Omental fat pad (tissue), 4 donors: ENCODE measurements around the gene PML. TPM values are rescaled to one million over a fixed set of nuclear protein-coding genes. Genes with fewer than 3 reads are reported as not detected.
"Not testable (repeated sequence)": the region's sequence is repeated elsewhere in the genome, so short reads cannot be mapped to it uniquely, and the experiment has no call there.

Experiments
- ATAC-seq: fragments of 150-250 bp; one replicate; pipeline ENCODE4 v1.9.1; 2016; ENCODE audit warnings: mild to moderate bottlenecking, moderate library complexity; ENCODE audit not compliant: low FRiP score
- DNase-seq: peaks from one replicate; pipeline ENCODE4 v3.0.0-alpha.2; 2019; ENCODE audit warnings: low spot score
- CTCF ChIP-seq, 3 donors: fragments of 450-650 bp; IDR thresholded peaks; one replicate each; pipeline ENCODE4 v1.5.1; 2016 to 2017; ENCODE audit warnings: antibody characterized with exemption in 3 of 3, mild to moderate bottlenecking in 3 of 3, moderate library complexity in 2 of 3
- total RNA-seq, 4 donors: library from RNA; depleted of rRNA; stranded (reverse); fragments of >200 nt; gene quantifications; one replicate each; pipeline ENCODE4 v1.1.0, GENCODE V29; 2016

The PML gene
- total RNA-seq, 4 donors from 2014 or later, result 39.3 to 172 (median 86.5) TPM

GRCh38 chr15:73965758-73966113 is 28.8 kb upstream of the PML start:
- DNase-seq (no peak), ATAC-seq (no peak)
- no peak for TF ChIP-seq CTCF (IDR thresholded peaks at IDR 0.05)

DNA sequence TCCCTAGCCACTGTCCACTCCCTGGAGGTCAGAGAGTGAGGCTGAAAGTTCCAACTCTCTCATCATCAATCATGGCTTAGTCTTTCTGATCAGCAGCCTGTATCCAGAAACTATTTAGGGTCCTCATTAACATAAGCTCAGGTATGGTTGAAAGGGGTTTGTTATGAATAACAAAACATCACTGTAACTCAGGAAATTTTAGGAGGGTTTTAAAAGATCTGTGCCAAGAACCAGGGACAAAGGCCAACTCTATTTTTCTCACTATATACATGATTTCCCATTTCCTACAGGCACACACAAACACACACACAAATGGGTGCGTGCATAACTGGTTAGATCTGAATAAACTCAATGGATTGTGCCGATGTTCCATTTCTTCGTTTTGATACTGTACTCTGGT is 26.1 kb upstream of the PML start:
- ATAC-seq (no peak), DNase-seq (no peak)
- TF ChIP-seq CTCF (IDR thresholded peaks at IDR 0.05), result no peak

DNA sequence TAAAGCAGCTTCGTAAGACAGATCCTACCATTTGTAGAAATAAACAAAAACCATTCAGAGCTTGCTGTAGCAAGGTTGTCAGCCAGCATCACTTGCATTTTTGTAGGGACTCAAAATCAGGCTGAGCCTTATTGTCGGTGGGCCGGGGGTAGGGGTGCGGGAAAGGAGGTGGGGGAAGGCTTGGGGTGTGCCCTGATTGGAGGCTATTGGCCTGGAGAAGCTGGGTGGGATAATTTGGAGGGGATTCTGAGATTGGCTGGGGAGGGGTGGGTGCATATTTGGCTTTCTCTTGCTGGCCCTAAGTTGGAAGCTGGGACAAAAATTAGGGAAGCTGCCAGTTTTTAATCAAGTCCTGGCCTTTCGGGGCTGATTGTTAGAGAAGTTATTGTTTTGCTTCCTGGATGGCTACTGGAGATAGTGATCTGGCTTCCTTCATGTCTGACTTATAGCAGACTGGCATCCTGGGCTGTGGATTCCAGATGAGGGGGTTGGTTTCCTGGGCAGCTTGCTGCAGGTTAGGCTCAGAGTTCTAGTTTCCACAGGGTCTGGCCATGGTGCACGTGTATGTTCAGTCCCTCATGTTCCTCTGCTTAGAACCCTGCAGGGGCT is 25.3 kb upstream of the PML start:
- no peak for ATAC-seq
- no peak for DNase-seq
- no peak for TF ChIP-seq CTCF (IDR thresholded peaks at IDR 0.05)

DNA sequence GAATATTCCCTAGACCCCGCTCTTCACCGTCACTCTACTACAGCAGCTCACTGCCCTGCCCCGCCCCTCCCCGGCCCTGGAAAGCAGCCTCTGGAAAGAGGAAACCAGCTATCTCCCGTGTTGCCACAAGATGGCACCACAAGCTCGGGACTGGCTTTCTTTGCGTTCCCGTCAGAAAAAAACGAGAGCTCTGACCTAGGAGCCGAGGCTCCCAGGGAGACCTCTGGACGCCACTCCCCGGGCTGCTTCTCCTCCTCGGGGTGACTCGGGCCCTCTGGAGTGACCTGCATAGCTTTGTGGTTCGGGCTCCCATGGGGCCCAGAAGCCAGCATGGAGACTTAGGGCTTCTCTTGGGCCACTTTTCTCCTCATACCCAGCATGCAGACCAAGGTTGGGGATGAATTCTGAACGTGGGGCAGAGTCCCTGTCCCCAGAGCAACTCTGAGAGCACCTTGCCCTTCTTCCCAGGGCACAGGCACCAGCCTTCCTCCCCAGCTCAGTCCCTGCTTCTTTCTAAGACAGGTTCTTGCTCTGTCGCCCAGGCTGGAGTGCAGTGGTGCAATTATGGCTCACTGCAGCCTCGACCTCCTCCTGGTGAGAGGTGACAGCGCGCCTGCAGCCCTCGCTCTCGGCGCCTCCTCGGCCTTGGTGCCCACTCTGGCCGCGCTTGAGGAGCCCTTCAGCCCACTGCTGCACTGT is 21.4 kb upstream of the PML start:
- peak in 2 of 3 donors; percentile 23 to 75 for TF ChIP-seq CTCF (IDR thresholded peaks at IDR 0.05)
- ATAC-seq (peak; percentile 83), DNase-seq (peak; percentile 73)

DNA sequence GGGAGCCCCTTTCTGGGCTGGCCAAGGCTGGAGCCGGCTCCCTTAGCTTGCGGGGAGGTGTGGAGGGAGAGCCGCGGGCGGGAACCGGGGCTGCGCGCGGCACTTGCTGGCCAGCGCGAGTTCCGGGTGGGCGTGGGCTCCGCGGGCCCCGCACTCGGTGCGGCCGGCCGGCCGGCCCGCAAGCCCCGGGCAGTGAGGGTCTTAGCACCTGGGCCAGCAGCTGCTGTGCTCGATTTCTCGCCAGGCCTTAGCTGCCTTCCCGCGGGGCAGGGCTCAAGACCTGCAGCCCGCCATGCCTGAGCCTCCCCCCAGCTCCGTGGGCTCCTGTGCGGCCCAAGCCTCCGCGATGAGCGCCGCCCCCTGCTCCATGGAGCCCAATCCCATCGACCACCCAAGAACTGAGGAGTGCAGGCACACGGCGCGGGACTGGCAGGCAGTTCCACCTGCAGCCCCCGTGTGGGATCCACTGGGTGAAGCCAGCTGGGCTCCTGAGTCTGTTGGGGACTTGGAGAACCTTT is 20.8 kb upstream of the PML start:
- not testable (repeated sequence) for DNase-seq, ATAC-seq

- DNase-seq, ATAC-seq: not testable (repeated sequence)
Observed at GRCh38 chr15:73975440-73976125, 18.9 kb upstream of the PML start.

GRCh38 chr15:73978896-73979295 is 15.6 kb upstream of the PML start:
- no peak for DNase-seq
- no peak for ATAC-seq
- TF ChIP-seq CTCF (IDR thresholded peaks at IDR 0.05), result no peak

- DNase-seq (no peak), ATAC-seq (no peak)
- no peak for TF ChIP-seq CTCF (IDR thresholded peaks at IDR 0.05)
Observed at GRCh38 chr15:73979636-73980035, 14.9 kb upstream of the PML start.
